GM19043 (cell line): Measurements from ENCODE around the gene USP49.
"Not testable (repeated sequence)": the region's sequence is repeated elsewhere in the genome, so short reads cannot be mapped to it uniquely, and the experiment has no call there.

ENCODE experiments used
- ATAC-seq: cut with Tn5 transposase; IDR thresholded peaks from one replicate; pipeline ENCODE4 v1.9.1; 2021; ENCODE audit warnings: low read depth; ENCODE audit not compliant: unreplicated experiment

Gene USP49

DNA sequence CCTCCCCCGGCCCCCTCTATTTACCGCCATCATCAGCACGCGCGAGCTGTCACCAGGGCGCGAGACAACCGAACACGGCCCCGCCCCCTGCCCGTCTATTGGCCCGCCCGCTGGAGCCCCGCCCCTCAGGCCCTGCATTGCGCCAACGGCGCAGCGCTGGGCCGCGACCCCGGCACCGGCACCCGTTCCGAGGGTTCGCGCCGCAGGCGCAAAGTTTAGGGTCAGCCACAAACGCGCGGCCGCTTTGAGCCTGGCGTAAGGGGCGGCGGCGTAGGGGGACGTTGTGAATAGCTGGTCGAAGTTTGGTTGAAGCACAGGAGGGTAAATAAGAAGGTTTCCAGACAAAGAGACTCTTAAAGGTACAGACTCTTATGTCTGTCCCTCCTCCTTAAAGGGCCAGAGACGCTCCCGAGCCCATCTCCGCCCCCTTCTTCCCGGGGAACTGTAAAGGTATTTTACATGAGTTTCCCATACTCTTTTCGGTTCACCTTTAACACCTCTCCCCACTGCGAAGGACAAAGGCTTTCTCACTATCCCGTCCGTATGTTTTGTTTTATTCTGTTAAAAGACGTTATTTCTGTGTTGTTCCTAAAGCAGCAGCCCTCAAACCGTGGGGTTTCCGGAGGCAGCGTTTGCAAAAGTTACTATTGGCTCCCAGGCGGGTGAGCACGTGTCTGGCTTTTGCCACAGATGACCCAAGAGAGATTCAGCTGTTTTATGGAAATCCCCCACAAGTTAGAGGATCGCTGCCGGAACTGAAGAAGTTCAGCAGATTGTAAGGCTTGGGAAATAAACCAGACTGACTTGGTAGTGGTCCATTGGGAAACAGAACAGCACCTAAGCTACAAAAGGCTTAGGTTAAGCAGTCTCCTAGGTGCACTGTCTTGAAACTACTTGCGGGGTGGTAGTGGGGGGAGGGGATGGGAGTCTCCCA is at the start of gene USP49:
TSS of gene USP49 (minus strand) at position 76 of the 934 bp plus-strand sequence. CDS start 88,392 bp downstream, outside the sequence.
- ATAC-seq: peak; percentile 74

GRCh38 chr6:41943456-41943855 is 48.3 kb upstream of the USP49 start:
- ATAC-seq: no peak

DNA sequence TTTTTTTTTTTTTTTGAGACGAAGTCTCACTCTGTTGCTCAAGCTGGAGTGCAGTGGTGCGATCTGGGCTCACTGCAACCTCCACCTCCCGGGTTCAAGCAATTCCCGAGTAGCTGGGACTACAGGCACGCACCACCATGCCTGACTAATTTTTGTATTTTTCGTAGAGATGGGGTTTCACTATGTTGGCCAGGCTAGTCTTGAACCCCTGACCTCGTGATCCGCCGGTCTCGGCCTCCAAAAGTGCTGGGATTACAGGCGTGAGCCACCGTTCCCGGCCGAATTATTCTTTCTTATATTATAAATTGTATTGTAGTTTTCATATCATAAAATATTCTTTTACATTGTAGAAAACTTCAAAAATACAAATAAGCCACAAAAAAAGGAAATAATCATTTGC is 47.7 kb upstream of the USP49 start:
- not testable (repeated sequence) for ATAC-seq

DNA sequence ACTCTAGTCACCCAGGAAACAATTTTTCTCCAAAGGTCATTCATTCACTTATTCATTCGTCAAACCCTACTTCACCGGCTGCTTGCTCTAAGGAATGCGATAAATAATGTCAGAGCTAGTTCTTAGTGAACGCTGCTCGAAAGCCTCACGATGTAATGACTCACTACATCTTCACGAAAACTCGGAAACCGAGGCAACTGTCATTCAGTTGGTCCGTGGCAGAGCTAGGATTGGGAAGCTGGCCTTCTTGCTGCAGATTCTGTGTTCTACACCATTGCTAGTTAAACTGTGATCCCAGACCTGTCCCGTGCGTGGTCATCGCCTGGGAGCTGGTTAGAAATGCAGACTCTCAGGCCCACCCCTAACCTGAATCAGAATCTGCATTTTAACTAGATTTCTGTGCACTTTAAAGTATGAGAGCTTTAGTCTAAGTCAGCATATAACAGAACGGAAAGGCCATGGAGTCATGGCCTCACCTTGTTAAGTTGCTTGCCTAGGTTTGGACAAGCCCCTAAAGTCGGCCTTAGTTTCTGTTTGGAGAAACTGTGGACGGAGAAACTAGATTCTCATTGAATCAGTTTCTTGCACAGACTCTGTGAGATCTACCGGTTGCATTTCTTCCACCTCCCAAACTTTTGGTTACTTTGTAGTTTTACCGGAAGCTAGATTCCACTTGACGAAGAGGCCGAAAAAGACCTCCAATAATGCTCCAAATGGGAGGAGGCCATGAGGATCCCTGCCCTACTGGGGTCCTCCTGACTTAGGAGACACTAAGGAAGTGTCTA is 47.1 kb upstream of the USP49 start:
- ATAC-seq: no peak

GRCh38 chr6:41941280-41942066 is 46.3 kb upstream of the USP49 start, which contains the start of gene CCND3:
Gene CCND3, minus strand, starts transcription at chr6:41941808. Its CDS starts 159 bp downstream, at chr6:41941649.
- ATAC-seq: peak; percentile 84

DNA sequence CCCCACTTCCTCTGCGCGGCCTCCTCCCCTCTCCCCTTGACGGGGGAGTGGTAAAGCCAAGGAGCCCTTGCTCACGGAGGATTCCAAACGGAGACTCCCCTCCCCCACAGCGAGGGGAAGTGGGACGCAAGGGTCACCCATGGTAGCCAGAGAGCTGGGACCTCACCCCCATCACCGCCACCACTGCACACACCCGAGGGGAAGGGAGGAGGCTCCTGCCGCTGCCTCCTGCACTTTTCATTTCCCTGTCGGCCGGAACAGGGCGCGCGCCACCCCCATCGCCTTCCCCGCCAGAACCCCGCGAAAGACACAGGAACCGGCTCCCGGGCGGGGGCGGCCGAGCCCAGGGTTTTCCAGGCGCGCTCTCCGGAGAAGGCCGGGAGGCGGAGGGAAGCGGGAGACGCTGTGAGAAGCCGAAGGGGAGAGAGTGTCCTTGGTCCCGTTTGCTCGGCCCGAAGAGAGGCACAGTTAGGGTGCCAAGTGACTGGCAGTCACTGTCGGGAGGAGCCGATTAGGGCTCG is 45.6 kb upstream of the USP49 start:
- ATAC-seq: no peak

GRCh38 chr6:41939848-41940758 is 44.9 kb upstream of the USP49 start:
- no peak for ATAC-seq

GRCh38 chr6:41939176-41939847 is 44.1 kb upstream of the USP49 start:
- no peak for ATAC-seq

GRCh38 chr6:41938590-41939175 is 43.5 kb upstream of the USP49 start:
- no peak for ATAC-seq

DNA sequence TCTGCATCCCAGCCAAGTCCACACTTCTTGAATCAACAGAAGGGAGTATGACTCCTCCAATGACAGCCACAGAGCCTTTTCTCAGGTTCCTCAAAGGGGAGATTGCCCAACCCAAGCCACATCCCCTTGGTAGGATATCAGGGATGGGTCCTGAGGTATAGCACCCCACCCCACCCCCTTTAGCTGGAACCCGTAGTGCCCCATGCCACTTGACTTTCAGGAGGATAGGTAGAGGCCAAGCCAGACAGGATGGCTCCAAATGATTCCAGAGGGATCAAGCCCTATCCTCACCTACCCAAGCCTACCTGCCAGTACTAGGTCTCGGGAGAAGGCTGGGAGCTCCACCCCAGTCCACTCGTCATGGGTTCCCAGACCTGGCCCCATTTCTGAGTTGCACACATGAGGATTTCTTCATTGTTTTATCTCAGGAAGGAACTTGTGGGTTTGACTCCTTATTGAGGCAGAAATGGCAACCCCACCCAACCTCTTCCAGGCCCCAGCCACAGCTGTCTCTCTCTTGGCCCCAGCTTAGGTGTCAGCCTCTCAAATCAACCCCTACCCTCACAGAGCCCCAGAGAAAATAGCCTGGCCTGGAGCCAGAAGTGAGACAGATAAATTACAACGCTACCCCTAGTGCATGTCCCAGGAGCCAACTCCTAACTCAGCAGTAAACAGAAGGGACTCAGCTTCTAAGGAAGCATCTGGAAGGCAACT is 42.8 kb upstream of the USP49 start:
- ATAC-seq: no peak

GRCh38 chr6:41937472-41937860 is 42.3 kb upstream of the USP49 start:
- ATAC-seq: no peak

DNA sequence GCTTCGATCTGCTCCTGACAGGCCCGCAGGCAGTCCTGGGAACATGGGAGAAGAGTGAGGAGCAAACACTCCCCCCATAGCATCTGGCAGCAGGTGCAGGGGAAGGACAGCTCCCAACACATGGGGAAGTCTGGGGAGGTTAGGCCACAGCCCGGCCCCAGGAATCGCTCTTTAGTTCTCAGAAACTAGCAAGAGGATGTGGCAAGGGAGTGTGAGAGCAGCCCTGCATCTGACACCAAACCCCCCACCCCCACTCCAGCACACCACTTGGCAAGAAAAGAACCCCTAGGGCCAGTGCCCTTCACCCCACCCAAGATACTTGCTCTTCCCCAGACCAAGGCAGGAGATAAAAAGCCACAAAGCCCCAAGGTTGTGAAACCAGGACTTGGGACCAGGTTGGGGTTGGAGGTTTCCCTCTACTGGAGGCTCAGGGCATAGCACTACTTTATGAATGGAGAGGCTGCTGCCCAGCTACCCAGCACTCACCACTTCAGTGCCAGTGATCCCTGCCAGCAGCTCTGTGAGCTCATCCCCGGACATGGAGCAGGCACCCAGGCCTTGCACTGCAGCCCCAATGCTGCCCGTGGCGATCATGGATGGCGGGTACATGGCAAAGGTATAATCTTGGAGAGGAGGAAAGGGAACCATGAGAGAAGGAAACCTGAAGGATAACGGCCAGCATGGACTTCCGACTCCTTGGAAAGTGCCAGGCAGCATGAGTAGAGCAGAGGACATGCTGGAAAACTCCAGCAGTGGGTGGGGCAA is 41.1 kb upstream of the USP49 start:
- ATAC-seq: peak; percentile 58

- ATAC-seq: peak; percentile 6
Measured at GRCh38 chr6:41935685-41936072, 40.5 kb upstream of the USP49 start.

DNA sequence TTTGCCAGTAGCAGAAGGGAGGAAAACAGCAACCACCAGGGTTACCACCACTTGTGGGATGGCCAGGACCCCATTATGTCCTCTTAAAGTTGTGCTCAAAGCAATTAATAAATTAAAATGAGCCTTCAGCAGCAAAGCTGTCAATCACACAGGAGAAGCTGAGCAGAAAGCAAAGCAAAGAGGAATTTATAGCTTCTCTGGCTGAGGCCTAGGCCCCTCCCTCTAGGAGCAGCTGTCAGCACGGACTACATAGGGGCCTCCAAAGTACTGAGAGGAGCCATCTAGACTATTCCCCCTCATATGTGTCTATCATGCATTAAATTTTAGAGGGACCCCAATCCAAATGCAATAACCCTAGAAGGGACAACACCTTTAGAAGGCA is 40.0 kb upstream of the USP49 start:
- ATAC-seq: no peak

DNA sequence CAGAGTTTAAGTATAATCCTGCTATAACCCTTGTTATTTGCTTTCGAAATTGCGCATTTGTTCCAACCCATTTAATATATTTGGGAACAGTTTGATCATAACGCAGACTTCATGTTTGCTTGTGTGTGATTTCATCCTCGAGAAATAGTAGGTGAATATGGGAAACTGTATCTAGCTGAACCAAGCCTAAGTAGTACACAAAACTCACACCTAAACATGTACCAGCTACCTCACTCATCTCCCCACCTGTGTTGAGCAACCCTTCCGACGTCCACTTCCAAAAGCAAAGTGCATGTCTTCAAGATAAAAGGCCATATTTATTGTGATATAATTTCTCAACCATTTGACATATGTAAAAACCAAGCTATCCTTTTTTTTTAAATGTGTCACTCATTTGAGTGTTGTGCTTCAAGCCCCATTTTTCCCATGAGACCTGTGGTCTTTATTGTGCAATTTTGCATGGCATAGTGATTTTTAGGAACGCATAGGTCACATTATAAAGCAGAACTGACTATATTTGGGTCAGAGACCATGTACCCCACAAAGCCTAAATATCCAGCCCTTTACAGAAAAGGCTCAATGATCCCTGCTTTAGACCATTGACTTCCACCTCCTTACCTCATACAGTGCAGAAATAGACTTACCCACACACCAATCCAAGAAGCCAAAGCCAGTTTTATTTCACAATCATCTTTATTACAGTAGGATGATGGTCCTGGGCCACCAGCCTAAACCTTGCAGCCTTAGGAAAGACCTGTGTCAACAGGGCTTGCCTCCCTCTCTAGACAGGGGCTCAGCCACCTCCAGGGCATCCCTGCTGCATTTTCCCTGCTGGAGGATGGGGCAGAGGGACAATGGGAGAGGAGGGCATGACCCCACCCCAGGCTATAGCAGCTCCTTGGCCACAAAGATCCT is 39.4 kb upstream of the USP49 start:
- ATAC-seq: no peak

GRCh38 chr6:41932378-41932777 is 37.2 kb upstream of the USP49 start:
- no peak for ATAC-seq
